PC-9 (cell line): Measurements from ENCODE around the gene ZNF516. TPM values are rescaled to one million over a fixed set of nuclear protein-coding genes. Genes with fewer than 3 reads are reported as not detected.

ENCODE experiments used
- BruUV-seq: library from RNA; stranded (reverse); fragments of 400-500 nt; replicated peaks from 2 replicates; lab custom pipeline; 2021; lab: Mats Ljungman, UMichigan
- CTCF ChIA-PET: fragments of 300-600 bp; sonication (Branson Sonifier 250); formaldehyde crosslinking; loops from one replicate; lab custom pipeline; 2022; ENCODE audit warnings: antibody characterized with exemption; lab: Charles Lee
- POLR2A ChIA-PET: fragments of 300-600 bp; sonication (Branson Sonifier 250); formaldehyde crosslinking; loops from one replicate; lab custom pipeline; 2022; ENCODE audit warnings: antibody characterized with exemption; ENCODE audit not compliant: unreplicated experiment; lab: Charles Lee
- DNase-seq, 2 experiments: peaks; one replicate each; pipeline versions ENCODE4 v3.0.0 to v3.0.0-alpha.2; 2015 to 2022; ENCODE audit warnings: mixed read lengths in 1 of 2
- H2AFZ ChIP-seq: fragments of 200-600 bp; sonication (generic); 2 replicates; pipeline ENCODE4 v1.8.1; 2017; ENCODE audit warnings: antibody characterized with exemption
- H3F3A ChIP-seq: fragments of 200-600 bp; sonication (generic); 2 replicates; pipeline ENCODE4 v1.8.1; 2017; ENCODE audit warnings: antibody characterized with exemption, mild to moderate bottlenecking, low read depth; ENCODE audit not compliant: insufficient read depth
- H3K27ac ChIP-seq: fragments of 200-600 bp; sonication (generic); 2 replicates; pipeline ENCODE4 v1.6.1; 2016; ENCODE audit warnings: mixed run types
- H3K27me3 ChIP-seq: fragments of 200-600 bp; sonication (generic); 2 replicates; pipeline ENCODE4 v1.6.1; 2016; ENCODE audit warnings: low read depth, mixed run types; ENCODE audit not compliant: insufficient read depth
- H3K36me3 ChIP-seq: fragments of 200-600 bp; sonication (generic); 2 replicates; pipeline ENCODE4 v1.6.1; 2016; ENCODE audit warnings: low read depth, mixed run types
- H3K4me1 ChIP-seq: fragments of 200-600 bp; sonication (generic); replicated peaks from 2 replicates; pipeline ENCODE4 v1.6.1; 2016; ENCODE audit warnings: mixed run types; ENCODE audit not compliant: insufficient read depth
- H3K4me2 ChIP-seq: fragments of 200-600 bp; sonication (generic); 2 replicates; pipeline ENCODE4 v1.6.1; 2017; ENCODE audit warnings: mixed run types
- H3K4me3 ChIP-seq: fragments of 200-600 bp; sonication (generic); 2 replicates; pipeline ENCODE4 v1.6.1; 2016; ENCODE audit warnings: mixed run types
- H3K79me2 ChIP-seq: fragments of 200-600 bp; sonication (generic); 2 replicates; pipeline ENCODE4 v1.6.1; 2017; ENCODE audit warnings: low read depth, mixed run types
- H3K9me2 ChIP-seq: fragments of 200-600 bp; sonication (generic); 2 replicates; pipeline ENCODE4 v1.8.1; 2017; ENCODE audit warnings: mild to moderate bottlenecking; ENCODE audit not compliant: insufficient read depth
- H3K9me3 ChIP-seq: fragments of 200-600 bp; sonication (generic); 2 replicates; pipeline ENCODE4 v1.8.1; 2016; ENCODE audit warnings: low read depth; ENCODE audit not compliant: insufficient read depth
- H4K20me1 ChIP-seq: fragments of 200-600 bp; sonication (generic); 2 replicates; pipeline ENCODE4 v1.8.1; 2017; ENCODE audit not compliant: insufficient read depth
- EZH2 ChIP-seq: fragments of 200-600 bp; sonication (generic); IDR thresholded peaks from 2 replicates; pipeline ENCODE4 v1.8.0; 2017; ENCODE audit warnings: antibody characterized with exemption, low read depth
- intact Hi-C: fragments of 100-400 bp; cut with micrococcal nuclease; formaldehyde crosslinking; loops from one replicate; pipeline ENCODE4 v1.10.0; 2022; ENCODE audit not compliant: unreplicated experiment
- total RNA-seq: library from RNA; stranded (reverse); gene quantifications from 2 replicates; pipeline ENCODE4 v1.2.3, GENCODE V29; 2021
- TF ChIP-seq, protein P1 (sequence below): fragments of 200-600 bp; sonication (generic); conservative IDR thresholded peaks from 2 replicates; pipeline ENCODE4 v1.6.1; 2017; ENCODE audit warnings: mixed run types, antibody characterized with exemption, mild to moderate bottlenecking, moderate library complexity

ZNF516 gene
- total RNA-seq, 1 experiment from 2014 or later, result 32.7 TPM

DNA sequence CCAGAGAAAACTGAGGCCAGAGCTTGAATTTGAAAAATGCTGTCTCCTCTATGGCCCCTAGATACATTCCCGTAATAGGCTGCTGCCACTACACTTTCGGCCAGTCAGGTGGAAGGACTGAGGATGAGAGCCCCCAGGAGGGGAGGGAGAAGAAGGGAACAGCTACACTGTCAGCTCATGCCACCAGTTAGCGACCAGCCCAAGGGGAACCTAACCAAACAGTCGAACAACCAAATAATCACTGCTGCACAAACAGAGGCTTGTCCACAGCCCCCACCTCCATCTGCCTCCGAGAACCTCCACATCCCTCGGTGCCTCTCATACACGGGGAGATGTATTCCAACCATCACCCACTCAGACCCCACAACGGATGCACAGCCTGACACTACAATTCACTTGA is 7.3 kb downstream of the ZNF516 start:
- POLR2A ChIA-PET, result no interaction called here
- no peaks in the 10 kb centered on the region for H3K9me3 ChIP-seq
- H3K4me1 ChIP-seq, result peaks cover 14% of the 10 kb centered on the region
- peaks cover 86% of the 10 kb centered on the region for H3K79me2 ChIP-seq
- peaks cover 4% of the 10 kb centered on the region for H3F3A ChIP-seq
- no peaks in the 10 kb centered on the region for H3K9me2 ChIP-seq
- no peak overlapping the region for H3K4me3 ChIP-seq
- intact Hi-C loops, result no loop called here
- H3K36me3 ChIP-seq, result no peaks in the 10 kb centered on the region
- H4K20me1 ChIP-seq, result peaks cover 42% of the 10 kb centered on the region
- H3K27ac ChIP-seq, result no peak overlapping the region
- CTCF ChIA-PET, result no interaction called here
- no peak for TF ChIP-seq EZH2
- TF ChIP-seq, protein P1, sequence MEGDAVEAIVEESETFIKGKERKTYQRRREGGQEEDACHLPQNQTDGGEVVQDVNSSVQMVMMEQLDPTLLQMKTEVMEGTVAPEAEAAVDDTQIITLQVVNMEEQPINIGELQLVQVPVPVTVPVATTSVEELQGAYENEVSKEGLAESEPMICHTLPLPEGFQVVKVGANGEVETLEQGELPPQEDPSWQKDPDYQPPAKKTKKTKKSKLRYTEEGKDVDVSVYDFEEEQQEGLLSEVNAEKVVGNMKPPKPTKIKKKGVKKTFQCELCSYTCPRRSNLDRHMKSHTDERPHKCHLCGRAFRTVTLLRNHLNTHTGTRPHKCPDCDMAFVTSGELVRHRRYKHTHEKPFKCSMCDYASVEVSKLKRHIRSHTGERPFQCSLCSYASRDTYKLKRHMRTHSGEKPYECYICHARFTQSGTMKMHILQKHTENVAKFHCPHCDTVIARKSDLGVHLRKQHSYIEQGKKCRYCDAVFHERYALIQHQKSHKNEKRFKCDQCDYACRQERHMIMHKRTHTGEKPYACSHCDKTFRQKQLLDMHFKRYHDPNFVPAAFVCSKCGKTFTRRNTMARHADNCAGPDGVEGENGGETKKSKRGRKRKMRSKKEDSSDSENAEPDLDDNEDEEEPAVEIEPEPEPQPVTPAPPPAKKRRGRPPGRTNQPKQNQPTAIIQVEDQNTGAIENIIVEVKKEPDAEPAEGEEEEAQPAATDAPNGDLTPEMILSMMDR, result no peak
- no peak overlapping the region for H3K4me2 ChIP-seq
- H2AFZ ChIP-seq, result no peak overlapping the region
- no peak for DNase-seq
- no TSS peak for BruUV-seq
- no peaks in the 10 kb centered on the region for H3K27me3 ChIP-seq

DNA sequence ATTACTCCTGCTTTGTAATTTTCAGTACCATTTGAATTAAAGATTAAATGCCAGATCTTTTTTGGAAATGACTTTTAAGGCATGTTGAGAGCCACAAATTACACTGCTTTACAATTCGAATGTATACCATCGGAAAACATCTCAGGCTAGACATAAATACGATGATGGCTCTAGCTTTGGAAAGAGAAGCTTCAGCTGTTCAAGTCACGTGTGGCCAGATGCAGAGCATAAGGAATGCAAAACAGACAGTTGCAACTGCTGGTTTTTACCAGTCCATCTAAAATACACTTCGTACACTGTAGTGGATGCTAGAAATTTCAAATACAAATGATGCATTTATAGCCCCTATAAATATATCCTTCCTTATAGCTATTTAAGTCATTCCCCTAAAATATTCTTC is 8.0 kb downstream of the ZNF516 start:
- DNase-seq, result no peak
- H3K27me3 ChIP-seq, result no peaks in the 10 kb centered on the region
- peaks cover 14% of the 10 kb centered on the region for H3K4me1 ChIP-seq
- no peak overlapping the region for H3K4me3 ChIP-seq
- CTCF ChIA-PET, result no interaction called here
- no peak for TF ChIP-seq EZH2
- TF ChIP-seq, protein P1, result no peak
- no peak overlapping the region for H3K4me2 ChIP-seq
- no peak overlapping the region for H3K27ac ChIP-seq
- no peaks in the 10 kb centered on the region for H3K9me2 ChIP-seq
- H3K9me3 ChIP-seq, result no peaks in the 10 kb centered on the region
- POLR2A ChIA-PET, result interaction anchor here (0.5 kb wide), 1 partner anchor 36 kb away, joined by 3 read pairs; no protein-coding TSS in a partner anchor
- intact Hi-C loops, result no loop called here
- H3K36me3 ChIP-seq, result 0 out of 2 replicates have a peak, but pooled peaks cover 2% of the 10 kb centered on the region
- H3F3A ChIP-seq, result no peaks in the 10 kb centered on the region; the same call in 1 of the 2 replicates
- peaks cover 90% of the 10 kb centered on the region for H3K79me2 ChIP-seq
- no TSS peak for BruUV-seq
- H2AFZ ChIP-seq, result no peak overlapping the region
- peaks cover 42% of the 10 kb centered on the region for H4K20me1 ChIP-seq

DNA sequence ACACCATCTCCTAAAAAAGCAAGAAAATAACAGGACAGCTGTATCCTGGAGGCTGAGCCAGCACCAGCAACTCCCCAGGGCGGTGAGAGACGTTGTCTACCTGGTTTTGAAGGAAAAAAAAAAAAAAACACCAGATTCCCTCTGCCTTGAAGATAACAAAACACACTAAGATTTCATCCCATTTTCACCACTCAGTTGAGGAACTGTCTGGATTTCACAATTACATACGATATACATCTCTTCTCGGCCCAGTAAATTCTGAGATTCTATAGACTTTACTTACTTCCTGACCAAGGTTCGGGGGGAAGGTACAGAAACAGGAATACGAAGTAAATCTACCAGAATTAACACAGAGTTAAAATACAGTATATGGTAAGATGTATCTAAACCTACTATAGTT is 8.5 kb downstream of the ZNF516 start:
- Histone ChIP-seq H3K4me1 (peaks cover 14% of the 10 kb centered on the region), H3K79me2 (peaks cover 90% of the 10 kb centered on the region), H3K27me3 (no peaks in the 10 kb centered on the region), H3K4me2 (no peak overlapping the region), H4K20me1 (peaks cover 42% of the 10 kb centered on the region), H3K36me3 (0 out of 2 replicates have a peak, but pooled peaks cover 6% of the 10 kb centered on the region), H3K9me3 (no peaks in the 10 kb centered on the region), H3K9me2 (no peaks in the 10 kb centered on the region), H3K4me3 (no peak overlapping the region), H3F3A (no peaks in the 10 kb centered on the region), H2AFZ (no peak overlapping the region), H3K27ac (no peak overlapping the region)
- no TSS peak for BruUV-seq
- CTCF ChIA-PET, result no interaction called here
- POLR2A ChIA-PET, result interaction anchor here (0.5 kb wide), 1 partner anchor 35 kb away, joined by 3 read pairs; no protein-coding TSS in a partner anchor
- no peak for DNase-seq
- intact Hi-C loops, result no loop called here
- TF ChIP-seq, protein P1, result no peak
- TF ChIP-seq EZH2, result no peak
